ENCODE results near the gene RABGGTA.

DNA sequence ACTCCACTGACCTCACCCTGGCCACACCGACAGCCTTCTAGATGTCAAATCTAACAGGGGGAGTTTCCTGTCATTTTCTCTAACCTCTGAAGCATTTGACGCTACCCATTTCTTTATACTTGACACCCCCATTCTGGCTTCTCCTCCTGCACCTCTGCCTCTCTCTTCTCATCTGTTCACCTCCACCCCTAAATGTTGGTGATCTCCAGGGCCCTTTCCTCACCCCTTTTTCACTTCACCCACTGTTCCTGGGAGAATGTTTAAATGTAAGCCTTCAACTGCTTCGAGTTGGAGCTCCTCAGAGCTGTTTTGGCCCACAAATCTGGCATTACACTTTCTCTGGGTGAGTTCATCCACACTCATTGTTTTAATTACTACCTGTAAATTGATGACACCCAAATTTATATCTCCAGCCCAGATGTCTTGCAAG lies 452 bp upstream of the RABGGTA start:
- TF ChIP-seq FOXM1 (IDR thresholded peaks at IDR 0.05; ENCODE audit: borderline replicate concordance) = no peak
- TF ChIP-seq ARNT (IDR thresholded peaks at IDR 0.05) = no peak
- TF ChIP-seq BHLHE40 (IDR thresholded peaks at IDR 0.05; ENCODE audit: borderline replicate concordance) = no peak
- TF ChIP-seq SP1 (IDR thresholded peaks at IDR 0.05) = no peak
- TF ChIP-seq LEF1 (IDR thresholded peaks at IDR 0.05; ENCODE audit: borderline replicate concordance) = no peak
- peak; percentile 50; the same call in 1 of the 2 replicates for TF ChIP-seq L3MBTL2 (conservative IDR thresholded peaks at IDR 0.05)
- TF ChIP-seq FOXA1 (IDR thresholded peaks at IDR 0.05) = no peak

Measured in HEK293T (cell line).